Measurements from ENCODE around the gene TMEM11.

GRCh38 chr17:21189361-21189760 is 24.6 kb downstream of the TMEM11 start:
- no peak for TF ChIP-seq EZH2 (IDR thresholded peaks at IDR 0.05; ENCODE audit: low read depth, low read length, severe bottlenecking)
- no peak for TF ChIP-seq POLR2A (IDR thresholded peaks at IDR 0.05; ENCODE audit: control extremely low read depth in 1 of 2, low read depth in 2 of 2, low read length in 2 of 2)
- TF ChIP-seq CTCF (IDR thresholded peaks at IDR 0.05; ENCODE audit: control extremely low read depth in 1 of 3, insufficient read depth in 1 of 3, low read depth in 1 of 3, low read length in 3 of 3), result no peak
- no peak for TF ChIP-seq SIN3A (conservative IDR thresholded peaks at IDR 0.05 in 1 of 2, IDR thresholded peaks at IDR 0.05 in 1 of 2; ENCODE audit: low read depth in 1 of 2, low read length in 2 of 2)
- TF ChIP-seq CHD7 (IDR thresholded peaks at IDR 0.05; ENCODE audit: insufficient replicate concordance, low read length), result no peak
- no peak for TF ChIP-seq RFX5 (IDR thresholded peaks at IDR 0.05; ENCODE audit: borderline replicate concordance, low read depth, low read length)
- no peak for TF ChIP-seq SIRT6 (IDR thresholded peaks at IDR 0.05; ENCODE audit: low read length)
- no peak for TF ChIP-seq POLR2AphosphoS5 (IDR thresholded peaks at IDR 0.05; ENCODE audit: low read depth, low read length)
- no peak for TF ChIP-seq BRCA1 (IDR thresholded peaks at IDR 0.05; ENCODE audit: low read depth, low read length)
- no peak for TF ChIP-seq CEBPB (IDR thresholded peaks at IDR 0.05; ENCODE audit: low read depth, low read length)
- no peak for TF ChIP-seq MAX (IDR thresholded peaks at IDR 0.05)
- TF ChIP-seq SAP30 (IDR thresholded peaks at IDR 0.05; ENCODE audit: insufficient read depth, insufficient replicate concordance, low read length), result no peak
- no peak for TF ChIP-seq SP1 (IDR thresholded peaks at IDR 0.05; ENCODE audit: low read depth, low read length)

Data from H1 (cell line).